ENCODE measurements around the gene LHPP.

Gene LHPP

DNA sequence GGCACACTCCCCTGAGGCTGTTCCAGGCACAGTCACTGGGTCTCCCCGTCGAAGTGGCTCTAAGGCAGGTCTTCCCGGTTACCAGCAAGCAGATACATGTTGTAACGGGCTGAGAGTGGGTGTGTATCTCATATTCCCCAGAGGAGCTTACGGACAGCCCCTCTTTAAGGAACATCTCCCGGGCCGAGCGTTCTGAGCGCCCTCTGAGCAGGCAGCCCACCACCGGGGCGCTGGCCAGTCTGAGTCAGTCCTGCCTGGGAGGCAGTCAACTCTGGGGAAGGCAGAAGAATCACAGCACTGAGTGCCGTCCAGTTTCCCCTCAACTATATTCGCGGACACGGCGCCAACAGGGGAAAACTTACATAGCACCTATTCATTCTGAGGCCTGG lies 117.4 kb downstream of the LHPP start:
- Histone ChIP-seq H3K4me1 (ENCODE audit: control insufficient read depth, insufficient read depth, low read length) (no peaks in the 10 kb centered on the region), H3K27ac (ENCODE audit: extremely low read depth, low read depth, low read length) (no peak overlapping the region), H3K9me3 (ENCODE audit: control insufficient read depth, insufficient read depth, low read depth, low read length) (no peaks in the 10 kb centered on the region), H3K4me3 (ENCODE audit: low read depth, low read length) (no peak overlapping the region), H3K36me3 (ENCODE audit: control insufficient read depth in 2 of 2, insufficient read depth in 1 of 2, low read length in 2 of 2) (no peaks in the 10 kb centered on the region)
- ChIA-PET CTCF (no interaction called here), POLR2A (interaction anchor here (0.6 kb wide), 1 partner anchor 360 kb away, joined by 3 read pairs; no protein-coding TSS in a partner anchor)
- TF ChIP-seq ZNF792 (tag by site-specific recombination; IDR thresholded peaks at IDR 0.05) (no peak), ZNF214 (tag by site-specific recombination; IDR thresholded peaks at IDR 0.05; ENCODE audit: borderline replicate concordance) (no peak), ZEB2 (tag by site-specific recombination; IDR thresholded peaks at IDR 0.05) (no peak), KLF7 (tag by site-specific recombination; IDR thresholded peaks at IDR 0.05; ENCODE audit: borderline replicate concordance) (no peak)
- TF ChIP-seq, protein P1, sequence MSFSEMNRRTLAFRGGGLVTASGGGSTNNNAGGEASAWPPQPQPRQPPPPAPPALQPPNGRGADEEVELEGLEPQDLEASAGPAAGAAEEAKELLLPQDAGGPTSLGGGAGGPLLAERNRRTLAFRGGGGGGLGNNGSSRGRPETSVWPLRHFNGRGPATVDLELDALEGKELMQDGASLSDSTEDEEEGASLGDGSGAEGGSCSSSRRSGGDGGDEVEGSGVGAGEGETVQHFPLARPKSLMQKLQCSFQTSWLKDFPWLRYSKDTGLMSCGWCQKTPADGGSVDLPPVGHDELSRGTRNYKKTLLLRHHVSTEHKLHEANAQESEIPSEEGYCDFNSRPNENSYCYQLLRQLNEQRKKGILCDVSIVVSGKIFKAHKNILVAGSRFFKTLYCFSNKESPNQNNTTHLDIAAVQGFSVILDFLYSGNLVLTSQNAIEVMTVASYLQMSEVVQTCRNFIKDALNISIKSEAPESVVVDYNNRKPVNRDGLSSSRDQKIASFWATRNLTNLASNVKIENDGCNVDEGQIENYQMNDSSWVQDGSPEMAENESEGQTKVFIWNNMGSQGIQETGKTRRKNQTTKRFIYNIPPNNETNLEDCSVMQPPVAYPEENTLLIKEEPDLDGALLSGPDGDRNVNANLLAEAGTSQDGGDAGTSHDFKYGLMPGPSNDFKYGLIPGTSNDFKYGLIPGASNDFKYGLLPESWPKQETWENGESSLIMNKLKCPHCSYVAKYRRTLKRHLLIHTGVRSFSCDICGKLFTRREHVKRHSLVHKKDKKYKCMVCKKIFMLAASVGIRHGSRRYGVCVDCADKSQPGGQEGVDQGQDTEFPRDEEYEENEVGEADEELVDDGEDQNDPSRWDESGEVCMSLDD (tag by site-specific recombination; IDR thresholded peaks at IDR 0.05), result no peak
- TF ChIP-seq, protein P2, sequence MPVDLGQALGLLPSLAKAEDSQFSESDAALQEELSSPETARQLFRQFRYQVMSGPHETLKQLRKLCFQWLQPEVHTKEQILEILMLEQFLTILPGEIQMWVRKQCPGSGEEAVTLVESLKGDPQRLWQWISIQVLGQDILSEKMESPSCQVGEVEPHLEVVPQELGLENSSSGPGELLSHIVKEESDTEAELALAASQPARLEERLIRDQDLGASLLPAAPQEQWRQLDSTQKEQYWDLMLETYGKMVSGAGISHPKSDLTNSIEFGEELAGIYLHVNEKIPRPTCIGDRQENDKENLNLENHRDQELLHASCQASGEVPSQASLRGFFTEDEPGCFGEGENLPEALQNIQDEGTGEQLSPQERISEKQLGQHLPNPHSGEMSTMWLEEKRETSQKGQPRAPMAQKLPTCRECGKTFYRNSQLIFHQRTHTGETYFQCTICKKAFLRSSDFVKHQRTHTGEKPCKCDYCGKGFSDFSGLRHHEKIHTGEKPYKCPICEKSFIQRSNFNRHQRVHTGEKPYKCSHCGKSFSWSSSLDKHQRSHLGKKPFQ (tag by site-specific recombination; IDR thresholded peaks at IDR 0.05), result no peak
- TF ChIP-seq, protein P3, sequence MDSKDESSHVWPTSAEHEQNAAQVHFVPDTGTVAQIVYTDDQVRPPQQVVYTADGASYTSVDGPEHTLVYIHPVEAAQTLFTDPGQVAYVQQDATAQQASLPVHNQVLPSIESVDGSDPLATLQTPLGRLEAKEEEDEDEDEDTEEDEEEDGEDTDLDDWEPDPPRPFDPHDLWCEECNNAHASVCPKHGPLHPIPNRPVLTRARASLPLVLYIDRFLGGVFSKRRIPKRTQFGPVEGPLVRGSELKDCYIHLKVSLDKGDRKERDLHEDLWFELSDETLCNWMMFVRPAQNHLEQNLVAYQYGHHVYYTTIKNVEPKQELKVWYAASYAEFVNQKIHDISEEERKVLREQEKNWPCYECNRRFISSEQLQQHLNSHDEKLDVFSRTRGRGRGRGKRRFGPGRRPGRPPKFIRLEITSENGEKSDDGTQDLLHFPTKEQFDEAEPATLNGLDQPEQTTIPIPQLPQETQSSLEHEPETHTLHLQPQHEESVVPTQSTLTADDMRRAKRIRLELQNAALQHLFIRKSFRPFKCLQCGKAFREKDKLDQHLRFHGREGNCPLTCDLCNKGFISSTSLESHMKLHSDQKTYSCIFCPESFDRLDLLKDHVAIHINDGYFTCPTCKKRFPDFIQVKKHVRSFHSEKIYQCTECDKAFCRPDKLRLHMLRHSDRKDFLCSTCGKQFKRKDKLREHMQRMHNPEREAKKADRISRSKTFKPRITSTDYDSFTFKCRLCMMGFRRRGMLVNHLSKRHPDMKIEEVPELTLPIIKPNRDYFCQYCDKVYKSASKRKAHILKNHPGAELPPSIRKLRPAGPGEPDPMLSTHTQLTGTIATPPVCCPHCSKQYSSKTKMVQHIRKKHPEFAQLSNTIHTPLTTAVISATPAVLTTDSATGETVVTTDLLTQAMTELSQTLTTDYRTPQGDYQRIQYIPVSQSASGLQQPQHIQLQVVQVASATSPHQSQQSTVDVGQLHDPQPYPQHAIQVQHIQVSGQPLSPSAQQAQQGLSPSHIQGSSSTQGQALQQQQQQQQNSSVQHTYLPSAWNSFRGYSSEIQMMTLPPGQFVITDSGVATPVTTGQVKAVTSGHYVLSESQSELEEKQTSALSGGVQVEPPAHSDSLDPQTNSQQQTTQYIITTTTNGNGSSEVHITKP (tag by site-specific recombination; IDR thresholded peaks at IDR 0.05), result no peak
- TF ChIP-seq, protein P4, sequence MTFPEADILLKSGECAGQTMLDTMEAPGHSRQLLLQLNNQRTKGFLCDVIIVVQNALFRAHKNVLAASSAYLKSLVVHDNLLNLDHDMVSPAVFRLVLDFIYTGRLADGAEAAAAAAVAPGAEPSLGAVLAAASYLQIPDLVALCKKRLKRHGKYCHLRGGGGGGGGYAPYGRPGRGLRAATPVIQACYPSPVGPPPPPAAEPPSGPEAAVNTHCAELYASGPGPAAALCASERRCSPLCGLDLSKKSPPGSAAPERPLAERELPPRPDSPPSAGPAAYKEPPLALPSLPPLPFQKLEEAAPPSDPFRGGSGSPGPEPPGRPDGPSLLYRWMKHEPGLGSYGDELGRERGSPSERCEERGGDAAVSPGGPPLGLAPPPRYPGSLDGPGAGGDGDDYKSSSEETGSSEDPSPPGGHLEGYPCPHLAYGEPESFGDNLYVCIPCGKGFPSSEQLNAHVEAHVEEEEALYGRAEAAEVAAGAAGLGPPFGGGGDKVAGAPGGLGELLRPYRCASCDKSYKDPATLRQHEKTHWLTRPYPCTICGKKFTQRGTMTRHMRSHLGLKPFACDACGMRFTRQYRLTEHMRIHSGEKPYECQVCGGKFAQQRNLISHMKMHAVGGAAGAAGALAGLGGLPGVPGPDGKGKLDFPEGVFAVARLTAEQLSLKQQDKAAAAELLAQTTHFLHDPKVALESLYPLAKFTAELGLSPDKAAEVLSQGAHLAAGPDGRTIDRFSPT (tag by site-specific recombination; IDR thresholded peaks at IDR 0.05), result no peak

DNA sequence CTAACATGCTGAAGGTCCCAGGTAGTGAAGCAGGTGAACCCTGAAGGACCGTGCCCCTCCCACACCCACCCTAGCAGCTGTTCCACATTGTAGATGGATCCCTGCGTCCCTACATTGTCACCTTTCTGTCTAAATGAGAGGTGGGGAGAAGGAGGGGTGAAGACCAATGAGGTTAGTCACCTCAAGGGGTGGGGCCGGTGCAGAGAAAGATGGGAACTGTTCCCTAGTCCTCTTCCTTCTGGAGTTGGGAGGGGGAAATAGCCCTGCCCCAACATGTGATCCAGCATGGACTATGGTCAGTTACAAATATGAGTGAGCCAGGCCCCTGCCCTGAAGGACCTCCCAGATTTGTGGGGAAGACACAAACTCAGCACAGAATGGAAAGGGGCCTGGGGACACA lies 124.5 kb downstream of the LHPP start:
- CTCF ChIA-PET, result no interaction called here
- TF ChIP-seq ZNF776 (tag by site-specific recombination; IDR thresholded peaks at IDR 0.05; ENCODE audit: borderline replicate concordance), result no peak
- no peak for TF ChIP-seq SCRT1 (tag by site-specific recombination; IDR thresholded peaks at IDR 0.05; ENCODE audit: borderline replicate concordance)
- no peak for TF ChIP-seq HOXD13 (CRISPR knock-in tag; IDR thresholded peaks at IDR 0.05; ENCODE audit: borderline replicate concordance)
- no peak for TF ChIP-seq ZNF16 (tag by site-specific recombination; IDR thresholded peaks at IDR 0.05; ENCODE audit: low read depth)
- no peak for TF ChIP-seq ZNF596 (tag by site-specific recombination; IDR thresholded peaks at IDR 0.05)
- no peak for TF ChIP-seq PRDM1 (tag by site-specific recombination; IDR thresholded peaks at IDR 0.05)
- TF ChIP-seq, protein P5, sequence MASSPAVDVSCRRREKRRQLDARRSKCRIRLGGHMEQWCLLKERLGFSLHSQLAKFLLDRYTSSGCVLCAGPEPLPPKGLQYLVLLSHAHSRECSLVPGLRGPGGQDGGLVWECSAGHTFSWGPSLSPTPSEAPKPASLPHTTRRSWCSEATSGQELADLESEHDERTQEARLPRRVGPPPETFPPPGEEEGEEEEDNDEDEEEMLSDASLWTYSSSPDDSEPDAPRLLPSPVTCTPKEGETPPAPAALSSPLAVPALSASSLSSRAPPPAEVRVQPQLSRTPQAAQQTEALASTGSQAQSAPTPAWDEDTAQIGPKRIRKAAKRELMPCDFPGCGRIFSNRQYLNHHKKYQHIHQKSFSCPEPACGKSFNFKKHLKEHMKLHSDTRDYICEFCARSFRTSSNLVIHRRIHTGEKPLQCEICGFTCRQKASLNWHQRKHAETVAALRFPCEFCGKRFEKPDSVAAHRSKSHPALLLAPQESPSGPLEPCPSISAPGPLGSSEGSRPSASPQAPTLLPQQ (tag by site-specific recombination; IDR thresholded peaks at IDR 0.05), result no peak
- TF ChIP-seq, protein P6, sequence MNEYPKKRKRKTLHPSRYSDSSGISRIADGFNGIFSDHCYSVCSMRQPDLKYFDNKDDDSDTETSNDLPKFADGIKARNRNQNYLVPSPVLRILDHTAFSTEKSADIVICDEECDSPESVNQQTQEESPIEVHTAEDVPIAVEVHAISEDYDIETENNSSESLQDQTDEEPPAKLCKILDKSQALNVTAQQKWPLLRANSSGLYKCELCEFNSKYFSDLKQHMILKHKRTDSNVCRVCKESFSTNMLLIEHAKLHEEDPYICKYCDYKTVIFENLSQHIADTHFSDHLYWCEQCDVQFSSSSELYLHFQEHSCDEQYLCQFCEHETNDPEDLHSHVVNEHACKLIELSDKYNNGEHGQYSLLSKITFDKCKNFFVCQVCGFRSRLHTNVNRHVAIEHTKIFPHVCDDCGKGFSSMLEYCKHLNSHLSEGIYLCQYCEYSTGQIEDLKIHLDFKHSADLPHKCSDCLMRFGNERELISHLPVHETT (tag by site-specific recombination; IDR thresholded peaks at IDR 0.05), result no peak
- no peak for TF ChIP-seq YY2 (tag by site-specific recombination; IDR thresholded peaks at IDR 0.05)
- TF ChIP-seq, protein P1 (tag by site-specific recombination; IDR thresholded peaks at IDR 0.05), result no peak
- TF ChIP-seq ZNF670 (tag by site-specific recombination; IDR thresholded peaks at IDR 0.05; ENCODE audit: low read depth), result no peak

More for the DNA sequence above, 124.5 kb downstream of the LHPP start:
- H3K27ac ChIP-seq (ENCODE audit: extremely low read depth, low read depth, low read length), result no peak overlapping the region
- no peak overlapping the region for H3K4me3 ChIP-seq (ENCODE audit: low read depth, low read length)
- H3K36me3 ChIP-seq (ENCODE audit: control insufficient read depth in 2 of 2, insufficient read depth in 1 of 2, low read length in 2 of 2), result no peaks in the 10 kb centered on the region
- no peaks in the 10 kb centered on the region for H3K9me3 ChIP-seq (ENCODE audit: control insufficient read depth, insufficient read depth, low read depth, low read length)
- POLR2A ChIA-PET, result no interaction called here
- no peaks in the 10 kb centered on the region for H3K4me1 ChIP-seq (ENCODE audit: control insufficient read depth, insufficient read depth, low read length)
